ENCODE measurements around the gene KLF16. TPM values are rescaled to one million over a fixed set of nuclear protein-coding genes. Genes with fewer than 3 reads are reported as not detected.

KLF16 gene
- total and polyA plus RNA-seq, 9 of the 15 experiments (the other 6 are each of a cell fraction or from before 2014, with no cell fraction given): 0.04 to 60.4 (median 6.8) TPM

- no peak for TF ChIP-seq ZNF518B (CRISPR knock-in tag; IDR thresholded peaks at IDR 0.05)
- TF ChIP-seq GTF2A2 (tag; IDR thresholded peaks at IDR 0.05): no peak
- TF ChIP-seq SMARCA4 (IDR thresholded peaks at IDR 0.05): peak; percentile 77
Observed at GRCh38 chr19:1811472-1811894, 51.9 kb downstream of the KLF16 start (continued).

- Histone ChIP-seq H3K9me3 (replicated peaks; ENCODE audit: control insufficient read depth, insufficient read depth, low read depth, low read length) (no peaks in the 10 kb centered on the region; the same call in 1 of the 2 replicates), H3K9ac (ENCODE audit: insufficient read depth in 1 of 2, low read depth in 2 of 2, low read length in 2 of 2) (peak overlapping the region in 1 of 2 experiments; percentile 93; a peak in 2 of 4 replicates), H3K27ac (ENCODE audit: extremely low read depth, low read depth, low read length) (no peak overlapping the region), H3K4me2 (ENCODE audit: insufficient read depth, low read length) (no peak overlapping the region), H3K4me3 (no peak overlapping the region), H3K27me3 (ENCODE audit: control insufficient read depth in 2 of 2, insufficient read depth in 2 of 2, low read length in 2 of 2) (no peaks in the 10 kb centered on the region), H3K79me2 (ENCODE audit: control insufficient read depth, insufficient read depth, low read length) (peaks cover 5% of the 10 kb centered on the region; the same call in 1 of the 3 replicates), H3K36me3 (ENCODE audit: control insufficient read depth, insufficient read depth, low read length) (peaks cover 8% of the 10 kb centered on the region; the same call in 1 of the 3 replicates), H2AFZ (ENCODE audit: low read depth, low read length) (no peak overlapping the region), H3K9me1 (ENCODE audit: control insufficient read depth, insufficient read depth, low read length) (no peaks in the 10 kb centered on the region), H4K20me1 (replicated peaks; ENCODE audit: control insufficient read depth, insufficient read depth, low read length) (no peaks in the 10 kb centered on the region), H3K4me1 (replicated peaks in 1 of 2; ENCODE audit: control insufficient read depth in 2 of 2, insufficient read depth in 2 of 2, low read length in 2 of 2) (peaks cover 8 to 82% of the 10 kb centered on the region in 2 experiments; a peak in 3 of 5 replicates)
- CTCF ChIA-PET (ENCODE audit: low intra/inter-chr PET ratio): no interaction called here
- TF ChIP-seq ZBTB9 (CRISPR knock-in tag; IDR thresholded peaks at IDR 0.05) (no peak), EGR1 (conservative IDR thresholded peaks at IDR 0.05) (0 out of 2 replicates have a peak, but pooled peaks have one; percentile 13), HMGN3 (IDR thresholded peaks at IDR 0.05; ENCODE audit: borderline replicate concordance, extremely low read depth, insufficient read length, low read depth, low read length) (peak; percentile 20), KAT2B (IDR thresholded peaks at IDR 0.05; ENCODE audit: low read depth, low read length) (no peak)
- POLR2A ChIA-PET: interaction anchor here (0.7 to 1.0 kb wide), 2 partner anchors 9 to 28 kb away, joined by 3 to 4 read pairs; no protein-coding TSS in a partner anchor
- no peak for ATAC-seq
- WGBS (ENCODE audit: insufficient coverage, low coverage, missing lambda C conversion rate): 82% methylated on average over 19 of the region's 19 CpGs
- intact Hi-C loops (cut with micrococcal nuclease) (no loop called here), in situ Hi-C loops (cut with MboI) (no loop called here)
- no peak for FAIRE-seq
- no TSS peak for BruUV-seq (replicated peaks)
- DNase-seq (ENCODE audit: extremely low read depth in 1 of 4, low spot score in 3 of 4): no peak
Observed at GRCh38 chr19:1810439-1811160, 52.8 kb downstream of the KLF16 start.
